GM12878 (cell line): ENCODE data around the gene MAMDC2. TPM values are rescaled to one million over a fixed set of nuclear protein-coding genes. Genes with fewer than 3 reads are reported as not detected.

Experiments
- ATAC-seq: fragments of 200-7000 bp; cut with Tn5 transposase; 3 replicates; pipeline ENCODE4 v1.9.1; 2020; ENCODE audit warnings: mild to moderate bottlenecking, moderate library complexity
- BruUV-seq: library from RNA; stranded (reverse); fragments of 400-500 nt; replicated peaks from 2 replicates; lab custom pipeline; 2021; lab: Mats Ljungman, UMichigan
- CTCF ChIA-PET: fragments of 300-600 bp; sonication (Branson Sonifier 250); formaldehyde crosslinking; extraction: SDS; loops from one replicate; lab custom pipeline; 2021; ENCODE audit warnings: inconsistent platforms; lab: Yijun Ruan, JAX
- POLR2A ChIA-PET: fragments of 350-600 bp; formaldehyde crosslinking; extraction: SDS; loops from one replicate; lab custom pipeline; 2021; ENCODE audit warnings: inconsistent platforms; lab: Charles Lee
- RAD21 ChIA-PET: fragments of 300-600 bp; sonication (Branson Sonifier 250); formaldehyde crosslinking; loops from one replicate; lab custom pipeline; 2023; ENCODE audit warnings: antibody characterized with exemption; ENCODE audit not compliant: unreplicated experiment; lab: Charles Lee
- SMC1A ChIA-PET: fragments of 300-600 bp; sonication (Branson Sonifier 250); formaldehyde crosslinking; loops from one replicate; lab custom pipeline; 2023; ENCODE audit not compliant: unreplicated experiment, uncharacterized antibody; lab: Charles Lee
- DNase-seq: peaks from one replicate; pipeline ENCODE4 v3.0.0-alpha.2; 2011; ENCODE audit warnings: low read depth, low spot score
- FAIRE-seq: peaks from 3 replicates; lab custom pipeline; 2011; peaks lifted over from hg19 to GRCh38; lab: Jason Lieb, UNC
- H2AFZ ChIP-seq: 2 replicates; pipeline ENCODE4 v1.6.0; 2011; ENCODE audit warnings: low read depth, low read length, control low read depth; ENCODE audit not compliant: control insufficient read depth
- H3K27ac ChIP-seq: 2 replicates; pipeline ENCODE4 v1.5.1; 2011; ENCODE audit warnings: control low read depth; ENCODE audit not compliant: control insufficient read depth, insufficient read depth
- H3K27me3 ChIP-seq, 2 experiments: replicated peaks in 1 of 2; 2 replicates each; pipeline versions ENCODE4 v1.6.0 to v1.6.1; 2011; ENCODE audit warnings: low read length in 1 of 2; ENCODE audit not compliant: control insufficient read depth in 2 of 2, insufficient read depth in 2 of 2
- H3K36me3 ChIP-seq, 2 experiments: 2 replicates each; pipeline ENCODE4 v1.5.1; 2011; ENCODE audit warnings: low read length in 1 of 2; ENCODE audit not compliant: control insufficient read depth in 2 of 2, insufficient read depth in 2 of 2
- H3K4me1 ChIP-seq: 2 replicates; pipeline ENCODE4 v1.6.1; 2011; ENCODE audit warnings: mild to moderate bottlenecking, low read length, moderate library complexity, mixed read lengths; ENCODE audit not compliant: control insufficient read depth, insufficient read depth
- H3K4me2 ChIP-seq: 2 replicates; pipeline ENCODE4 v1.6.0; 2011; ENCODE audit warnings: control low read depth; ENCODE audit not compliant: control insufficient read depth, insufficient read depth
- H3K4me3 ChIP-seq: fragments of 200-600 bp; sonication (generic); 2 replicates; pipeline ENCODE4 v1.5.1; 2016
- H3K79me2 ChIP-seq: 2 replicates; pipeline ENCODE4 v1.6.0; 2011; ENCODE audit warnings: low read length; ENCODE audit not compliant: control insufficient read depth, insufficient read depth
- H3K9ac ChIP-seq: 2 replicates; pipeline ENCODE4 v1.8.0; 2011; ENCODE audit warnings: low read length, control low read depth, mixed read lengths; ENCODE audit not compliant: control insufficient read depth, insufficient read depth
- H3K9me3 ChIP-seq: replicated peaks from 3 replicates; pipeline ENCODE4 v1.5.1; 2011; ENCODE audit warnings: mild to moderate bottlenecking, low read length; ENCODE audit not compliant: control insufficient read depth, insufficient read depth
- H4K20me1 ChIP-seq: 2 replicates; pipeline ENCODE4 v1.6.0; 2011; ENCODE audit not compliant: control insufficient read depth, insufficient read depth
- BCL3 ChIP-seq: IDR thresholded peaks from 2 replicates; pipeline ENCODE4 v1.6.1; 2011; ENCODE audit warnings: borderline replicate concordance, low read depth, mild to moderate bottlenecking, moderate library complexity, low read length; ENCODE audit not compliant: insufficient read depth, poor library complexity, severe bottlenecking
- BRCA1 ChIP-seq: IDR thresholded peaks from 2 replicates; pipeline ENCODE4 v1.6.1; 2011; ENCODE audit warnings: low read depth, low read length, improper control_type of control experiment
- CBX5 ChIP-seq: sonication (generic); IDR thresholded peaks from 2 replicates; pipeline ENCODE4 v1.6.1; 2016; ENCODE audit warnings: low read depth, moderate library complexity, mild to moderate bottlenecking, inconsistent platforms
- CHD4 ChIP-seq: fragments of 200-600 bp; sonication (generic); IDR thresholded peaks from 2 replicates; pipeline ENCODE4 v1.6.1; 2016; ENCODE audit warnings: mild to moderate bottlenecking
- DPF2 ChIP-seq: fragments of 450-650 bp; IDR thresholded peaks from 2 replicates; pipeline ENCODE4 v1.6.1; 2017; ENCODE audit warnings: mild to moderate bottlenecking
- FOXM1 ChIP-seq: IDR thresholded peaks from 2 replicates; pipeline ENCODE4 v1.6.1; 2012; ENCODE audit warnings: low read depth, mild to moderate bottlenecking, inconsistent platforms, low read length, moderate library complexity
- KDM1A ChIP-seq: fragments of 200-600 bp; sonication (generic); IDR thresholded peaks from 2 replicates; pipeline ENCODE4 v1.6.1; 2016; ENCODE audit warnings: borderline replicate concordance
- NR2C1 ChIP-seq: fragments of 450-650 bp; IDR thresholded peaks from 2 replicates; pipeline ENCODE4 v1.6.1; 2017; ENCODE audit warnings: antibody characterized with exemption, mild to moderate bottlenecking, moderate library complexity
- PML ChIP-seq: IDR thresholded peaks from 2 replicates; pipeline ENCODE4 v1.6.1; 2012; ENCODE audit warnings: low read length, inconsistent platforms
- SKIL ChIP-seq: fragments of 450-650 bp; IDR thresholded peaks from 2 replicates; pipeline ENCODE4 v1.6.1; 2017; ENCODE audit warnings: mild to moderate bottlenecking, low read depth, inconsistent platforms; ENCODE audit not compliant: poor library complexity, severe bottlenecking
- SMARCA5 ChIP-seq: fragments of 450-650 bp; IDR thresholded peaks from 2 replicates; pipeline ENCODE4 v1.6.1; 2017; ENCODE audit warnings: mild to moderate bottlenecking
- TBL1XR1 ChIP-seq: IDR thresholded peaks from 2 replicates; pipeline ENCODE4 v1.6.1; 2012; ENCODE audit warnings: low read depth, low read length, improper control_type of control experiment
- TCF12 ChIP-seq: IDR thresholded peaks from 2 replicates; pipeline ENCODE4 v1.6.1; 2011; ENCODE audit warnings: low read depth, mild to moderate bottlenecking, low read length
- YBX1 ChIP-seq: fragments of 450-650 bp; IDR thresholded peaks from 2 replicates; pipeline ENCODE4 v1.6.1; 2016; ENCODE audit warnings: antibody characterized with exemption
- ZNF622 ChIP-seq: fragments of 450-650 bp; IDR thresholded peaks from 2 replicates; pipeline ENCODE4 v1.6.1; 2017; ENCODE audit warnings: mild to moderate bottlenecking, inconsistent platforms
- whole genome bisulfite sequencing: methylation state at CpG from one replicate; pipeline ENCODE4 v1.1.6; 2016; ENCODE audit warnings: low lambda C conversion rate; ENCODE audit not compliant: insufficient replicate concordance, insufficient coverage; ENCODE audit errors: missing lambda C conversion rate; 5-methylcytosine and 5-hydroxymethylcytosine counted together
- in situ Hi-C: fragments of 300-500 bp; cut with MboI; formaldehyde crosslinking; loops from 9 replicates; pipeline ENCODE4 v1.14.3; 2018; ENCODE audit warnings: mixed read lengths
- intact Hi-C: fragments of 100-400 bp; cut with micrococcal nuclease; formaldehyde crosslinking; loops from one replicate; pipeline ENCODE4 v1.14.2; 2022; ENCODE audit not compliant: unreplicated experiment
- polyA plus RNA-seq, 11 experiments: library from polyadenylated mRNA; depleted of rRNA in 4 of 11; unstranded in 6 of 11; stranded (reverse) in 5 of 11; fragments of >200 nt; fragmentation: Nextera tagmentation in 4 of 11; fragmentation: Illumina TruSeq in 1 of 11; extraction: Ambion mirVana in 4 of 11; extraction: Trizol in 1 of 11; gene quantifications; 1 replicate in 1 of 11; 2 replicates in 10 of 11; pipeline versions ENCODE4 v1.2.1 to v1.2.3, GENCODE V29; 2011 to 2016; ENCODE audit warnings: inconsistent platforms in 2 of 11, missing spikeins in 2 of 11, low read depth in 1 of 11
- total RNA-seq, 4 experiments: library from RNA; depleted of rRNA in 3 of 4; stranded (reverse); fragments of >200 nt in 3 of 4; fragmentation: Illumina TruSeq in 1 of 4; extraction: Trizol in 1 of 4; gene quantifications; 2 replicates each; pipeline versions ENCODE4 v1.2.1 to v1.2.3, GENCODE V29; 2013 to 2021
- TF ChIP-seq, protein P1 (sequence below): fragments of 450-650 bp; IDR thresholded peaks from 2 replicates; pipeline ENCODE4 v1.6.1; 2017; ENCODE audit warnings: mild to moderate bottlenecking, moderate library complexity

Gene MAMDC2
- total and polyA plus RNA-seq, 10 of the 15 experiments (the other 5 are each of a cell fraction or from before 2014, with no cell fraction given): 0.01 to 0.09 TPM; not detected in 8

DNA sequence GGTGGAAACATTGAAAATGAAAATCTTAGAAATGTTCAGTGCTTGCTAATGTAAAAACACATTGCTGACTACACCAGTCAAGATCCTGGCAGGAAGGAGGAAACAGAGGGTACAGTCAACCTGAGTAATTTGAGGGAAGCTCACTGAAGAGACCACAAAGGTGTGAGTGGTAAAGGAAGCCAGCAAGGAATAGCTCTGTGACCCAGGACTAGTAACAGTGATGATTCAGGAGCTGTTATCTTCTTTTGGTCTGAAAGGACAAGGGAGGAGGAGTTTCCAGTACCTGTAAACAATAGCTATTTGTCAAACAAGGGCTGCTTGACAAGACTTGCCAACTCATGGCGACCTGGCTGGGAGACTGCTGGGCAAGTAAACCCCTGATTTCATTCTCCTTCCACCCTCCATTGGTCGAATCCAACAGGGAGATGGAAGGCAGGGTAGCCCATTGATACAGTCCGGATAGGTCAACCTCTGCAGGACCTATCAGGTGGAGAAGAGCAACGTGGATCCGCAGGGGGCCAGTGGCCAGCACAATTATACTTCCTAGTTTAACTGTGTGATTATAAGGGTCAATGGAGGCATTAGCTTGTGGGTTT is 68.1 kb downstream of the MAMDC2 start (continued):
- TF ChIP-seq CHD4 (no peak), SKIL (no peak), PML (no peak), DPF2 (no peak)

DNA sequence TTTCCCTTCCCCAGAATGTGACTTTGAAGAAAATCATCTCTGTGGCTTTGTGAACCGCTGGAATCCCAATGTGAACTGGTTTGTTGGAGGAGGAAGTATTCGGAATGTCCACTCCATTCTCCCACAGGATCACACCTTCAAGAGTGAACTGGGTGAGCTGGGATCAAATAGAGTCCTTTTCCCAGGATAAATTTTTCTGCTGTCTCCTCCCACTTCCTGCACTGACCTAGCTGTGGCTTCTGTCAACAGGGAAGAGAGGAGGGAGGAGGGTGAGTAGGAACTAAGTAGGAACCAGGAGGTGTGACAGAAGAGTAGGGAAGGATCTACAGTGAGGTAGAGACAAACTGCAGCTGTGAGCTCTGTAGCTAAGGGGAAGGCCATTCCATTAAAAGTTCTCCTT is 69.3 kb downstream of the MAMDC2 start:
- WGBS: 0% methylated on average over 2 of the region's 2 CpGs
- H3K27ac ChIP-seq: no peak overlapping the region
- H3K4me2 ChIP-seq: no peak overlapping the region
- H3K9ac ChIP-seq: no peak overlapping the region
- no peak overlapping the region for H2AFZ ChIP-seq
- no peaks in the 10 kb centered on the region for H3K9me3 ChIP-seq
- FAIRE-seq: no peak
- H4K20me1 ChIP-seq: no peaks in the 10 kb centered on the region
- no peak for TF ChIP-seq CBX5
- TF ChIP-seq YBX1: no peak
- no peak for TF ChIP-seq TBL1XR1
- no peak for TF ChIP-seq BRCA1
- TF ChIP-seq KDM1A: no peak
- no peak for TF ChIP-seq BCL3
- TF ChIP-seq, protein P1, sequence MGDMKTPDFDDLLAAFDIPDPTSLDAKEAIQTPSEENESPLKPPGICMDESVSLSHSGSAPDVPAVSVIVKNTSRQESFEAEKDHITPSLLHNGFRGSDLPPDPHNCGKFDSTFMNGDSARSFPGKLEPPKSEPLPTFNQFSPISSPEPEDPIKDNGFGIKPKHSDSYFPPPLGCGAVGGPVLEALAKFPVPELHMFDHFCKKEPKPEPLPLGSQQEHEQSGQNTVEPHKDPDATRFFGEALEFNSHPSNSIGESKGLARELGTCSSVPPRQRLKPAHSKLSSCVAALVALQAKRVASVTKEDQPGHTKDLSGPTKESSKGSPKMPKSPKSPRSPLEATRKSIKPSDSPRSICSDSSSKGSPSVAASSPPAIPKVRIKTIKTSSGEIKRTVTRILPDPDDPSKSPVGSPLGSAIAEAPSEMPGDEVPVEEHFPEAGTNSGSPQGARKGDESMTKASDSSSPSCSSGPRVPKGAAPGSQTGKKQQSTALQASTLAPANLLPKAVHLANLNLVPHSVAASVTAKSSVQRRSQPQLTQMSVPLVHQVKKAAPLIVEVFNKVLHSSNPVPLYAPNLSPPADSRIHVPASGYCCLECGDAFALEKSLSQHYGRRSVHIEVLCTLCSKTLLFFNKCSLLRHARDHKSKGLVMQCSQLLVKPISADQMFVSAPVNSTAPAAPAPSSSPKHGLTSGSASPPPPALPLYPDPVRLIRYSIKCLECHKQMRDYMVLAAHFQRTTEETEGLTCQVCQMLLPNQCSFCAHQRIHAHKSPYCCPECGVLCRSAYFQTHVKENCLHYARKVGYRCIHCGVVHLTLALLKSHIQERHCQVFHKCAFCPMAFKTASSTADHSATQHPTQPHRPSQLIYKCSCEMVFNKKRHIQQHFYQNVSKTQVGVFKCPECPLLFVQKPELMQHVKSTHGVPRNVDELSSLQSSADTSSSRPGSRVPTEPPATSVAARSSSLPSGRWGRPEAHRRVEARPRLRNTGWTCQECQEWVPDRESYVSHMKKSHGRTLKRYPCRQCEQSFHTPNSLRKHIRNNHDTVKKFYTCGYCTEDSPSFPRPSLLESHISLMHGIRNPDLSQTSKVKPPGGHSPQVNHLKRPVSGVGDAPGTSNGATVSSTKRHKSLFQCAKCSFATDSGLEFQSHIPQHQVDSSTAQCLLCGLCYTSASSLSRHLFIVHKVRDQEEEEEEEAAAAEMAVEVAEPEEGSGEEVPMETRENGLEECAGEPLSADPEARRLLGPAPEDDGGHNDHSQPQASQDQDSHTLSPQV: no peak
- no peak for TF ChIP-seq NR2C1
- TF ChIP-seq FOXM1: no peak
- no peak for TF ChIP-seq ZNF622
- TF ChIP-seq SMARCA5: no peak
- no peak for TF ChIP-seq TCF12
- TF ChIP-seq PML: no peak
- H3K27me3 ChIP-seq: no peaks in the 10 kb centered on the region
- in situ Hi-C loops: loop anchor here (5.0 kb wide), 1 partner anchor 141 kb away; no protein-coding TSS in a partner anchor
- DNase-seq: no peak
- no peak overlapping the region for H3K4me3 ChIP-seq
- RAD21 ChIA-PET: interaction anchor here (1.3 to 4.1 kb wide), 4 partner anchors 139 to 489 kb away, joined by 4 to 43 read pairs (median 10); no protein-coding TSS in a partner anchor
- POLR2A ChIA-PET: no interaction called here
- intact Hi-C loops: loop anchor here (5.0 kb wide), 1 partner anchor 691 kb away; no protein-coding TSS in a partner anchor
- no peaks in the 10 kb centered on the region for H3K36me3 ChIP-seq
- no TSS peak for BruUV-seq
- SMC1A ChIA-PET: interaction anchor here (0.6 to 5.6 kb wide), 9 partner anchors 10 to 1204 kb away, joined by 3 to 61 read pairs (median 4); no protein-coding TSS in a partner anchor
- no peak for ATAC-seq
- no peaks in the 10 kb centered on the region for H3K4me1 ChIP-seq
- CTCF ChIA-PET: interaction anchor here (0.6 to 7.8 kb wide), 29 partner anchors 8 to 789 kb away, joined by 3 to 182 read pairs (median 4); no protein-coding TSS in a partner anchor
- H3K79me2 ChIP-seq: no peaks in the 10 kb centered on the region
